Measurements from ENCODE around the gene GUCY1A2. TPM values are rescaled to one million over a fixed set of nuclear protein-coding genes. Genes with fewer than 3 reads are reported as not detected.

Gene GUCY1A2
- total RNA-seq, 6 experiments from 2014 or later: 1.1 to 4.9 (median 2.5) TPM

DNA sequence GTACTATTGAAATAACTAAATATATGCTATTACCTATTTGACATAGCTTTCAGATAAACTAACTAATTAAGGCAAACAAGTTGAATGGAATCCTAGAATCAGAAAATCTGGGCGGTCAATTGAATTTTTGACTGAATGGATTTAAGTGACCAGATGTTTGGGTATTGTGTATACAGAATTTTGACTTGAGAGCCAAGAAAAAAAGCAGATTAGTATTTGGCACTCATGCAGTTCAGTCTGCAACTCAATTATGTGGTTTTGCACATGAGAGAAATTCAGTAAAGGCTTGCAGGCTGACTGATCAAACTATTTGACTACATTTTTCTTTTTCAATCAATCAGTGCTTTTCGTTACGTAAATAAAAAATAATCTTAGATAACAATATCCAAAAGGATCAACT lies 254.8 kb downstream of the GUCY1A2 start:
- intact Hi-C loops (cut with DNase I): no loop called here
- no peaks in the 10 kb centered on the region for H3K27me3 ChIP-seq
- DNase-seq (no peak), ATAC-seq (no peak)
- TF ChIP-seq POLR2A (IDR thresholded peaks at IDR 0.05): no peak
- TF ChIP-seq, protein P1, sequence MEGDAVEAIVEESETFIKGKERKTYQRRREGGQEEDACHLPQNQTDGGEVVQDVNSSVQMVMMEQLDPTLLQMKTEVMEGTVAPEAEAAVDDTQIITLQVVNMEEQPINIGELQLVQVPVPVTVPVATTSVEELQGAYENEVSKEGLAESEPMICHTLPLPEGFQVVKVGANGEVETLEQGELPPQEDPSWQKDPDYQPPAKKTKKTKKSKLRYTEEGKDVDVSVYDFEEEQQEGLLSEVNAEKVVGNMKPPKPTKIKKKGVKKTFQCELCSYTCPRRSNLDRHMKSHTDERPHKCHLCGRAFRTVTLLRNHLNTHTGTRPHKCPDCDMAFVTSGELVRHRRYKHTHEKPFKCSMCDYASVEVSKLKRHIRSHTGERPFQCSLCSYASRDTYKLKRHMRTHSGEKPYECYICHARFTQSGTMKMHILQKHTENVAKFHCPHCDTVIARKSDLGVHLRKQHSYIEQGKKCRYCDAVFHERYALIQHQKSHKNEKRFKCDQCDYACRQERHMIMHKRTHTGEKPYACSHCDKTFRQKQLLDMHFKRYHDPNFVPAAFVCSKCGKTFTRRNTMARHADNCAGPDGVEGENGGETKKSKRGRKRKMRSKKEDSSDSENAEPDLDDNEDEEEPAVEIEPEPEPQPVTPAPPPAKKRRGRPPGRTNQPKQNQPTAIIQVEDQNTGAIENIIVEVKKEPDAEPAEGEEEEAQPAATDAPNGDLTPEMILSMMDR (IDR thresholded peaks at IDR 0.05): no peak
- H3K4me3 ChIP-seq: no peak overlapping the region
- H3K27ac ChIP-seq: no peak overlapping the region
- H3K4me1 ChIP-seq: no peaks in the 10 kb centered on the region
- no peaks in the 10 kb centered on the region for H3K9me3 ChIP-seq
- no peaks in the 10 kb centered on the region for H3K36me3 ChIP-seq
- WGBS (ENCODE audit: insufficient coverage, low coverage, low lambda C conversion rate, missing lambda C conversion rate): 70% methylated on average over 3 of the region's 3 CpGs

DNA sequence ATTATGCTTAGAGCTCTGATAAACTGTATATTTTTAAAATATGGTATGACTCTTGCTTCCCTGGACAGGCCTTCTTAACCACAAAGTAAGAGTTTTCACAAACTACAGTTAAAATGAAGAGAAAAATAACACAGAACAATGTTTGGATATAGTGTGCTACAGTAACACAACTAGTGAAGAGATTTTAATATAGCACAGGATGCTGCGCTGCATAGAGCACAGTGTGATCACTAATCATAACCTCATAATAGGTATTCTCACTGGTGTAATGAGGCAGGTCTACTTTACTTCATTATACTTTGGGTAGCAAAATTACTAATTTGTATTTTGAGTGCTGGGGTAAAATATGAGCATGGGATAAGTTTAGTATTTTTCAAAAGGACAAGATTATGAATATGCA lies 256.5 kb downstream of the GUCY1A2 start:
- Histone ChIP-seq H3K9me3 (no peaks in the 10 kb centered on the region), H3K27ac (no peak overlapping the region), H3K36me3 (no peaks in the 10 kb centered on the region), H3K4me3 (no peak overlapping the region), H3K4me1 (no peaks in the 10 kb centered on the region), H3K27me3 (no peaks in the 10 kb centered on the region)
- 67% methylated on average over 1 of the region's 1 CpG for WGBS (ENCODE audit: insufficient coverage, low coverage, low lambda C conversion rate, missing lambda C conversion rate)
- TF ChIP-seq, protein P1 (IDR thresholded peaks at IDR 0.05): no peak
- no peak for TF ChIP-seq POLR2A (IDR thresholded peaks at IDR 0.05)
- intact Hi-C loops (cut with DNase I): no loop called here
- ATAC-seq (no peak), DNase-seq (no peak)

DNA sequence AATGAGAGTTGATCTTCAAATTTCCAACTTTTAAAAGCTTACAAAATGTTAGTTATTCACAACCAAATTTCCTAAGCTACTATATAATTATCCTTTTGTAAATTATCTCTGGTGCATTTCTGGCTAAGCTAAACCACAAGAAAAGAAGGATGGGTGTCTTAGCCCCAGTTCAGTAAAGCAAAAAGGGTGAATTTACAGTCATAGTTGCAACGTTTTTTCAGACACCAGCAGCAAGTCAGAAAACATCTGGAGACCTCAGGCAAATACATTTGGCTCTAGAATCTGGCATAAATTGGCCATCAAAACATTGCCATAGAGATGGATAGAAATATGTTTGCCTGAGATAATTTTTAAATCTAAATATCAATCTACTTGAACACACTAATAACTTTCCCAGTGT lies 257.0 kb downstream of the GUCY1A2 start:
- Histone ChIP-seq H3K36me3 (no peaks in the 10 kb centered on the region), H3K27ac (no peak overlapping the region), H3K27me3 (no peaks in the 10 kb centered on the region), H3K4me3 (no peak overlapping the region), H3K9me3 (no peaks in the 10 kb centered on the region), H3K4me1 (no peaks in the 10 kb centered on the region)
- DNase-seq: no peak
- intact Hi-C loops (cut with DNase I): no loop called here
- no peak for ATAC-seq
- 4% methylated on average over 1 of the region's 1 CpG for WGBS (ENCODE audit: insufficient coverage, low coverage, low lambda C conversion rate, missing lambda C conversion rate)
- TF ChIP-seq, protein P1 (IDR thresholded peaks at IDR 0.05): no peak
- TF ChIP-seq POLR2A (IDR thresholded peaks at IDR 0.05): no peak

DNA sequence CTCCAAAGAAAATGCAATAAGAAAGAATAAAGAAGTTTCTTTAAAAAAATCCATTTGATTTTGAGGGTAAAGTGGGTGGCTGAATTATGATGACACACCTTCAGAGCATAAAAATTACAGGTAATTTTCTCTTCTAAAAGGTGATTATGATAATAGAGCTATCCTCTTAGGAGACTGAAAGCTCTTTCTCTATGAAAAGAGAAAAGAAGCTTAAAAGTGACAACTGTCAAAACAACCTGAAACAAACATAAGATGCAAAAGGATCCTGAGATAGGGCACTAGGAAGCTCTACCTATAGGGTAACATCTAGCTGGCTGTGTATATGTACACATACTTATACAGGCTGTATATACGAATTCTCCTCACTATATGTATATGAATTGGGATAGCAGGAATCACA lies 270.2 kb downstream of the GUCY1A2 start:
- Histone ChIP-seq H3K4me3 (no peak overlapping the region), H3K36me3 (no peaks in the 10 kb centered on the region), H3K27me3 (no peaks in the 10 kb centered on the region), H3K4me1 (no peaks in the 10 kb centered on the region), H3K27ac (no peak overlapping the region), H3K9me3 (no peaks in the 10 kb centered on the region)
- TF ChIP-seq, protein P1 (IDR thresholded peaks at IDR 0.05): no peak
- no peak for TF ChIP-seq POLR2A (IDR thresholded peaks at IDR 0.05)
- WGBS (ENCODE audit: insufficient coverage, low coverage, low lambda C conversion rate, missing lambda C conversion rate): 10% methylated on average over 1 of the region's 1 CpG
- DNase-seq (no peak), ATAC-seq (no peak)
- intact Hi-C loops (cut with DNase I): no loop called here

DNA sequence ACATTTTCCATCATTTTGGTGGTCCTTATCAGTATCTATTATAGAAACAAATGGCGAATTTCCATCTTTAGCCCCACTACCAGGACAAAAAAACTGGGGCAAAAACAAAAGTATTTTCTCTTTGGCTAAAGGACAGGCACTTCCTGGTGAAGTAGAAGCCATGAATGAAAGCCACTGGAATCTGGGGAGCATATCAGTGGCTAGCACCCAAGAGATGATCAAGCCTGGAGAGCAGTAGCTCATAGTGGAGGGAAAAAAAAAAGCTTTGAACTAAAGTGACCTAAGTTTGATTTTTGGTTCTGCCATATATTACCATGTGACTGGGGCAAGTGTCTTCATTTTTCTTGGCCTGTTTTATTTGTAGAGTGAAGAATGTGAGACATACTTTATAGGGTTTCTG lies 272.3 kb downstream of the GUCY1A2 start:
- Histone ChIP-seq H3K9me3 (no peaks in the 10 kb centered on the region), H3K27ac (no peak overlapping the region), H3K27me3 (no peaks in the 10 kb centered on the region), H3K4me3 (no peak overlapping the region), H3K36me3 (no peaks in the 10 kb centered on the region), H3K4me1 (no peaks in the 10 kb centered on the region)
- DNase-seq: no peak
- TF ChIP-seq POLR2A (IDR thresholded peaks at IDR 0.05): no peak
- TF ChIP-seq, protein P1 (IDR thresholded peaks at IDR 0.05): no peak
- WGBS (ENCODE audit: insufficient coverage, low coverage, low lambda C conversion rate, missing lambda C conversion rate): 26% methylated on average over 1 of the region's 1 CpG
- intact Hi-C loops (cut with DNase I): no loop called here
- ATAC-seq: no peak
